Stimulated activated CD8-positive, alpha-beta memory T cell treated with anti-CD3 and anti-CD28 coated beads, Interleukin-7, amount 100 ng/mL, for 1 hour (primary cell): ENCODE results near the gene VARS2.
A peak's percentile ranks its signal among the peaks of the same experiment; 100 is the strongest.

Experiments
- DNase-seq, 2 donors: peaks; one replicate each; pipeline ENCODE4 v3.0.0-alpha.2; 2020; ENCODE audit warnings: low read depth in 2 of 2

Gene VARS2

GRCh38 chr6:30928677-30929076 is 14.6 kb downstream of the VARS2 start:
- no peak for DNase-seq

- no peak for DNase-seq
Observed at GRCh38 chr6:30930506-30930905, 16.5 kb downstream of the VARS2 start.

- no peak for DNase-seq
Observed at GRCh38 chr6:30931272-30931671, 17.2 kb downstream of the VARS2 start.

- no peak for DNase-seq
Observed at GRCh38 chr6:30931969-30932645, 18.1 kb downstream of the VARS2 start, which contains the start of gene SFTA2. Gene SFTA2, minus strand, starts transcription at chr6:30932170. Its CDS starts 74 bp downstream, at chr6:30932096.

GRCh38 chr6:30932665-30933365 is 18.8 kb downstream of the VARS2 start:
- no peak for DNase-seq

GRCh38 chr6:30935018-30935417 is 21.0 kb downstream of the VARS2 start:
- no peak for DNase-seq

- no peak for DNase-seq
Observed at GRCh38 chr6:30937265-30937664, 23.2 kb downstream of the VARS2 start.

GRCh38 chr6:30938730-30939129 is 24.7 kb downstream of the VARS2 start:
- DNase-seq, result no peak

- no peak for DNase-seq
Observed at GRCh38 chr6:30939473-30939872, 25.4 kb downstream of the VARS2 start.

- DNase-seq, result no peak
Observed at GRCh38 chr6:30940361-30940986, 26.4 kb downstream of the VARS2 start, which contains the start of gene MUCL3. Gene MUCL3, plus strand, starts transcription at chr6:30940973. Its CDS starts 27 bp downstream, at chr6:30941000.

GRCh38 chr6:30942338-30943060 is 28.5 kb downstream of the VARS2 start:
- no peak for DNase-seq

- no peak for DNase-seq
Observed at GRCh38 chr6:30944051-30944450, 30.0 kb downstream of the VARS2 start.

GRCh38 chr6:30945281-30945680 is 31.2 kb downstream of the VARS2 start:
- no peak for DNase-seq

- no peak for DNase-seq
Observed at GRCh38 chr6:30947231-30947630, 33.2 kb downstream of the VARS2 start.

- DNase-seq, result no peak
Observed at GRCh38 chr6:30948811-30949210, 34.8 kb downstream of the VARS2 start.

GRCh38 chr6:30951907-30952469 is 38.0 kb downstream of the VARS2 start:
- no peak for DNase-seq

- DNase-seq, result no peak
Observed at GRCh38 chr6:30954631-30955366, 40.8 kb downstream of the VARS2 start.

- DNase-seq, result peak; percentile 47 to 49
Observed at GRCh38 chr6:30955367-30956042, 41.5 kb downstream of the VARS2 start.

- DNase-seq, result no peak
Observed at GRCh38 chr6:30957716-30958115, 43.7 kb downstream of the VARS2 start.

GRCh38 chr6:30960907-30961673 is 47.1 kb downstream of the VARS2 start:
- no peak for DNase-seq
